CD4-positive, alpha-beta T cell treated with Interleukin-17A for 4 hours (primary cell): ENCODE data around the gene H2BW2.
"Not testable (repeated sequence)": the region's sequence is repeated elsewhere in the genome, so short reads cannot be mapped to it uniquely, and the experiment has no call there.

ENCODE experiments used
- DNase-seq: peaks from one replicate; pipeline ENCODE4 v3.0.0-alpha.2; 2020; ENCODE audit warnings: mixed read lengths

The H2BW2 gene

DNA sequence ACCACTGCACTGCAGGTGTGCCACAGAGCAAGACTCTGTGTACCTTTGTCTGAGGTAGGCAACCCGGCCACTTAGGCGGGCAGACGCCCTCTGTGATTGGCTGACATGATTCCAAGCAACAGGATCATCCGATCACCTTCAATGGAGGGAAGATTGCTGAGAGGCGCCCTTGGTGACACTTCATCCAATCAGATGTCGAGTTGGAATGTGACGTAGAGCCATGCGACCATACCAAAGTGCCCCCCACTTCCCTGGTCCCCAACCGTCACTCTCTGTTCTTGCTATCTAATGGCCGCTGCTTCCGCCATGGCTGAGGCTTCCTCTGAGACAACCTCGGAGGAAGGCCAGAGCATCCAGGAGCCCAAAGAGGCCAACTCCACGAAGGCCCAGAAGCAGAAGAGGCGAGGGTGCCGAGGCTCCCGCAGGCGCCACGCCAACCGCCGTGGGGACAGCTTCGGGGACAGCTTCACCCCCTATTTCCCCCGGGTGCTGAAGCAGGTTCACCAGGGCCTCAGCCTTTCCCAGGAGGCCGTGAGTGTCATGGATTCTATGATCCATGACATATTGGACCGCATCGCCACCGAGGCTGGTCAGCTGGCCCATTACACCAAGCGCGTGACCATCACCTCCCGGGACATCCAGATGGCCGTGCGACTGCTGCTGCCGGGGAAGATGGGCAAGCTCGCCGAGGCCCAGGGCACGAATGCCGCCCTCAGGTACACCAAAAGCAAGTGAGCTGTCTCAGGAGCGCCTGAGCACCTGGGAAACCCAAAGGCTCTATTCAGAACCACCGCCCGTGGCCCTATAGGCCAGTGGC, at the start of gene H2BW2:
TSS of gene H2BW2 (plus strand) at position 268 of the 817 bp plus-strand sequence. CDS start at position 307, 39 bp downstream.
- DNase-seq = no peak

GRCh38 chrX:103999234-103999633, 40.5 kb upstream of the H2BW2 start:
- DNase-seq = no peak

DNA sequence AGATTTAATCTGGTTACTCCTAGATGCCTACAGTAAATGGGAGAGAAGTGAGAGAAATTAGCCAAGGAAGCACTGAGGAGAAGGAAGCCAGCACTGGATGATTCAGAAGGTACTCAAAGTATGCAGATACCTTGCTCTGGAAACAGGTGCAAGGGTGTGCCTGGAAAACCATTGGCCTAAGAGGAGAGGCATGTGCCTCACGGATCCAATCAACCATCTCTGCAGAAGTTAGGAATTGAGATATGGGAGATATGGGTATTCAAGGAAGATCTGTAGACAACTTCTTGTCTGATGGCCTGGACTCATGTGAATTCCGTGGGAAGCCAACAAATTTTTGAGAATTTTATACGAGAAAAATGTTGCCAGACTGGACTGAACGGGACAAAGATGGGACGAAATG, 30.9 kb upstream of the H2BW2 start:
- no peak for DNase-seq

GRCh38 chrX:104013158-104013557, 26.6 kb upstream of the H2BW2 start:
- no peak for DNase-seq

- no peak for DNase-seq
Observed at GRCh38 chrX:104013606-104014005, 26.1 kb upstream of the H2BW2 start, which contains the start of gene H2BW1. TSS of gene H2BW1 (minus strand) at chrX:104013708. CDS start at chrX:104013576, 132 bp downstream.

GRCh38 chrX:104015576-104015975, 24.2 kb upstream of the H2BW2 start:
- not testable (repeated sequence) for DNase-seq

DNA sequence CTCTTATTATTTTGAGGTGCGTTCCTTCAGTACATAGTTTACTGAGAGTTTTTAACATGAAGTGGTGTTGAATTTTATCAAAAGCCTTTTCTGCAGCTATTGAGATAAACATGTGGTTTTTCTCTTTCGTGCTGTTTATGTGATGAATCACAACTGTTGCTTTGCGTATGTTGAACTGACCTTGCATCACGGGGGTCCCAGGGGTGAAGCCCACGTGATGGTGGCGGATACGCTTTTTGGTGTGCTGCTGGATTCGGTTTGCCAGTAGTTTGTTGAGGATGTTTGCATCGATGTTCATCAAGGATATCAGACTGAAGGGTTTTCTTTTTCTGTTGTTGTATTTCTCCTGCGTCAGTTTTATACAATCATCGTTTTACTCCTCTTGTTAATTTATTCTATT, 21.6 kb upstream of the H2BW2 start:
- no peak for DNase-seq

- DNase-seq = no peak
Observed at GRCh38 chrX:104041003-104041402, 1.2 kb downstream of the H2BW2 start.

DNA sequence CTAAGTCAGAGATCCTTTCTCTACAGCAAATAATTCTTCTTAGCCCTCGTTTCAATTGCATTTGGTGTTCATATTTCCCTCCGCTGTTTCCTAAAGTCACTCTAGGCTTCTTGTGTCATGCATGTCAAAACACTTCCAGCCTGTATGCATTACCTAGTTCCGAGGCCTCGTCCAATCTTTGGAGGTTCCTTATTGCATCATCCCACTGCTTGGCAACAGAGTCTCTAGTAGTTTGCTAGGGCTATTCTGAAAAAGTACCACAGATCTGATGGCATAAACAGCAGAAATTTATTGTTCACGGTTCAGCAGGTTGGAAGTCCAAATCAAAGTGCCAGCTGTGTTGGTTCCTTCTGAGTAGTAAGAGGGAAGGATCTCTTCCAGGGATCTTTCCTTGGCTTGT, 5.9 kb downstream of the H2BW2 start:
- no peak for DNase-seq

- DNase-seq = no peak
Observed at GRCh38 chrX:104047171-104047570, 7.4 kb downstream of the H2BW2 start.

DNA sequence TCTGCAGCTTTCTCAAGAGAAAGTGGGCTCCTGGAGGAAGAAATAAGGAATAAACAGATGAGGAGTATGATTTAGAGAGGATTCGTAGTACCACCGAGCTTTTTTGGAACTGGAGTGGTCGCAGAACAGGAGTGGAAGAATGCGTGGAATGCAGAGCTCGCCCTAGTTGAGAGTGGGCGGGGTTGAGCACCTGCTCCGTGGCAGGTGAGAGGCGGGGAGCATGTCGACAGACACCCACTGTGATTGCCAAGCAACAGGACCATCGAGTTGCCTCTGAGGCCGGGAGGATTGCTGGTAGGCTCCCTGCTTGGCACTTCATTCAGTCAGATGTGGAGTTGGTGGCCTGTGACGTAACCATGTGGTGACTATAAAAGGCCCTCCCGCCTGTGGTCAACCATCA, 15.2 kb downstream of the H2BW2 start:
- DNase-seq = not testable (repeated sequence)

DNA sequence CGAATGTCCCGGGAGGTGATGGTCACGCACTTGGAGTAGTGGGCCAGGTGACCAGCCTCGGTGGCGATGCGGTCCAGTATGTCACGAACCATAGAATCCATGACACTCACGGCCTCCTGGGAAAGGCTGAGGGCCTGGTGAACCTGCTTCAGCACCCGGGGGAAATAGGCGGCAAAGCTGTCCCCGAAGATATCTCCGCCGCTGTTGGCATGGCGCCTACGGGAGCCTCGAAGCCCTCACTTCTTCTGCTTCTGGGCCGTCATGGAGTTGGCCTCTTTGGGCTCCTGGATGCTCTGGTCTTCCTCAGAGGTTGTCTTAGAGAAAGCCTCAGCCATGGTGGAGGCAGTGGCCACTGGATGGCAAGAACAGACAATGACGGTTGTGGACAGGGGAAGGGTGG, 22.9 kb downstream of the H2BW2 start:
- not testable (repeated sequence) for DNase-seq

DNA sequence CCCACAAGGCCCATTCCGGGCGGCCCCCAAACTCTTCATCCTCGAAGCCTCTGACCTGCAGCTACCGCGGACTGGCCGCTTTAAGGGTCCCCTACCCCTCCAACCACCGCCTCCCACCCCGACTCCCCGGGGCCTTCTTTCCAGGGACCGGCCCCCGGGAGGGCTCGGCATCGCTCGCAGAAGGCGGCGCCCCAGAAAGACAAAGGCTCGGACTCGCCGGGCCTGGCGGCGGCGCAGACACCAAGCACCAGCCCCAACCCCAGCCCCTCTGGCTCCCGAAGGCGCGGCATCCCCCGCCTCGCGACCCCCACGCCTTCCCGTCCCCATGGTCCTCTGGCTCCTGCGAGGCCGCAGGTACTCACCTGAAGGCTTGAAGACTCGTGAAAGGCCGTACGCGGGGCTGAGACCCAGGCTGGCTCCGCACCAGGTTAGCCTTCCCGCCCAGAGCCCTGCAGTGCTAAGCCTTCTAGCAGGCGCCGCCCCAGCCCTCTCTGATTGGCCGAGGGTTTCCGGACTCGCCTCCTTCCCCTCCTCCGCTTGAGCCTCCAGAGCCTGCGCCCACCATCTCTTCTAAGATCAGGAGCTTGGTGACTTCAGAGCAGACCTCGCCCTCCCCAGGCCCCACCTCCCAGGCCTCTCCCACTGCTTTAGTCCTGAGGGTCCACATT, 36.2 kb downstream of the H2BW2 start, which contains the start of gene TMSB15C:
TSS of gene TMSB15C (minus strand) at position 459 of the 668 bp plus-strand sequence.
- DNase-seq = not testable (repeated sequence)

DNA sequence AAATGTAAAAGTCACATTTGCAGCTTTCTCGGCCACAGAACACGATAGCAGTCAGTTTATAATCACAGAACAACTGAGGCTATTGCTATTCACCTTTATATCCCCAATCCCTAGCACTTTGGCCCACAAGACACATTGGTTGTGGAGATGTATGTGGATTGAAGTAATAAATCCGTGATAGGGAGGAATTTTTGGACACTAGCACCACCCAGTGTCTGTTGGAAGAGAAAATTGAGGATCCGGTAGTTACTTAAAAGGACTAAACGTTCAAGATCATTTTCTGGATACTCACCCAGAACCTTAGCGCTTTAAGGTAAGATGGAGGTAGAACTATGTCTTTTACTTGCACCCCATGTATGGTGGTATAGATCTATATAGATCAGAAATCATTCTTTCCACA, 38.1 kb downstream of the H2BW2 start:
- DNase-seq = not testable (repeated sequence)

GRCh38 chrX:104084063-104084462, 44.3 kb downstream of the H2BW2 start:
- DNase-seq = no peak

- no peak for DNase-seq
Observed at GRCh38 chrX:104084534-104085277, 45.0 kb downstream of the H2BW2 start.

GRCh38 chrX:104085477-104085876, 45.7 kb downstream of the H2BW2 start:
- DNase-seq = no peak

DNA sequence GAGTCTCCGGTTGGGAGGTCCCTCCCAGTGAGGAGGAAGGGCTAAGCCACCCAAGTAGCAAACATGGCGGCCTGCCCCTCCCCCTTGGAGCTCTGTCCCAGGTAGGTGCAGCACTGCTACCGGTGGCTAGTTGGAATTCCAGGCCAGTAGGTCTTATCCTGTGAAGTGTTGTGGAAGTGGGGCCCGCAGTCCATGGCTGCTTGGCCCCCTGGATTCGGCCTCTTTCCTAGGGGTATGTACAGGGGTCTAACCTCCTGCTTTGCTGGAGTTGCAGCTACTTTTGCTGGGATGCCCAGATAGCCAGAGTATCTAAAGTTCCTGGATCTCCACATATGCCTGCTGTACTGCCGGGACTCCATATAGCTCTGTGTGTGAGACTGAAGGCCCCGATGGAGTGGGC, 46.2 kb downstream of the H2BW2 start:
- no peak for DNase-seq
